Smooth muscle cell of the brain vasculature (primary cell): ENCODE results near the gene NME1.

ENCODE experiments used
- DNase-seq: peaks from one replicate; pipeline ENCODE4 v3.0.0-alpha.2; 2012; ENCODE audit warnings: low read depth, low spot score

NME1 gene

GRCh38 chr17:51189162-51189561, 35.8 kb downstream of the NME1 start:
- DNase-seq: no peak

DNA sequence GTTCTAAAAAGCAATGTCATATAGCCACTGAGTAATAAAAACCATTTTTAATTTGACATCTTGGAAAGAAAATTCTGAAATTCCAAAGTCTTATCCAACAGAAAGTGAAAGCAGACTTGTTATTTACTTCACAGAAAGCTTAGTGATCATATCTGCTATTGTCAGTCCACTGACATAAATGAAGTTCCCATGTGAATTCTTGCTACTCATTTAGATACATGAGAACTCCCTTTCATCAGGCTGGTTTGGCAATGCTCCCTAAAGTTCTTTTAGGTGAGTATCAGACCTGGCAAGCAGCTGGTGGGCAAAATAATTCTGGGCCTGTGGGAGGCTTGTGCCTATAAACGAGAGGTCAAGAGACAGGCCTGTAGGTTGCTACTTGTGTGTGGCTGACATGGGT, 36.3 kb downstream of the NME1 start:
- DNase-seq: no peak

- DNase-seq: no peak
Measured at GRCh38 chr17:51191895-51192294, 38.5 kb downstream of the NME1 start.

DNA sequence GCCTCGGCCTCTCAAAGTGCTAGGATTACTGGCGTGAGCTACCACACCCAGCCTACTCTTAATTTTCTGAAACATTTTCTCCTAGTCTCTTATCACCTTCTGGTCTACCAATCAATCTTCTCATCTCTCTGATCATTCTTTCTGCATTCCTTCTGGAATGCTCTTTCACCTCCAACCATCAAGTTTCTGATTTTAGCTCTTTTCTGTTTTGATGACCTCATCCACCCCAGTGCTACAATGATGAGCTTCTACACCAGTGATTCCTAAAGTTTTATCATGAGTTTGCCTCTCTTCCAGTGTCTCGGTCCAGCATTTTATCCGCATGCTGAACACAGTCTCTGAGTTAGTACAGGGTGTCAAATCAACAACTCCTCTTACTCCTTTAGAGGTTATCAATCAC, 44.4 kb downstream of the NME1 start:
- no peak for DNase-seq

GRCh38 chr17:51200295-51200694, 46.9 kb downstream of the NME1 start:
- no peak for DNase-seq

DNA sequence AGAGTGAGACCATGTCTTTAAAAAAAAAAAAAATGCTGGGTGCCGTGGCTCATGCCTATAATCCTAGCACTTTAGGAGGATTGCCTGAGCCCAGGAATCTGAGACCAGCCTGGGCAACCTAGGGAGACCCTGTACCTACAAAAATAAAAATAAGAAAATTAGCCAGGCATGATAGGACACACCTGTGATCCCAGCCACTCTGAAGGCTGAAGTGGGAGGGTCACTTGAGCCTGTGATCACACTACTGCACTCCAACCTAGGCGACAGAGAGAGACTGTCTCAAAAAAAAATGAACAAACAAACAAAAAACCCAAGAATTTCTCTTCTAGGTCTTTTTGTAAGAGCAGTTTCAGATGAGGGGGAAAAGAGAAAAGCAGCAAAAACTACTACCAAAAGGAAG, 47.5 kb downstream of the NME1 start:
- no peak for DNase-seq

DNA sequence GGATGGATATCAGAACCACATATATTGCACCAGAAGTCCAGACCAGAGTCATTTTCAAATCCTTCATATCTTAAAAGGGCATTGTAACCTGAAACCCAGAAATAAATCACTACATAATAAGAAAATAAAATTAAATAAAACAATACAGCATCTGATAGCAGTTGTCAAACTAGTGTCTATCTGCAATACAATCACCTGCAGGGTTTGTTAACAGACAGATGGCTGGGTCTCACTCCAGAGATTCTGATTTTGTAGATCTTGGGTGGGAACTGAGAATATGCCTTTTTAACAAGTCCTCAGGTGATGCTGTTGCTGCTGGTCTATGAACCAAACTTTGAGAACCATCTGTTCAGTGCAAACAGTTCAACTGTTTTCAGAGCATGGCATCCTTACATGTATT, 50.5 kb downstream of the NME1 start:
- no peak for DNase-seq
